ENCODE data around the gene LYPD4. TPM values are rescaled to one million over a fixed set of nuclear protein-coding genes. Genes with fewer than 3 reads are reported as not detected.

The LYPD4 gene
- polyA plus RNA-seq, 1 donor, result not detected

DNA sequence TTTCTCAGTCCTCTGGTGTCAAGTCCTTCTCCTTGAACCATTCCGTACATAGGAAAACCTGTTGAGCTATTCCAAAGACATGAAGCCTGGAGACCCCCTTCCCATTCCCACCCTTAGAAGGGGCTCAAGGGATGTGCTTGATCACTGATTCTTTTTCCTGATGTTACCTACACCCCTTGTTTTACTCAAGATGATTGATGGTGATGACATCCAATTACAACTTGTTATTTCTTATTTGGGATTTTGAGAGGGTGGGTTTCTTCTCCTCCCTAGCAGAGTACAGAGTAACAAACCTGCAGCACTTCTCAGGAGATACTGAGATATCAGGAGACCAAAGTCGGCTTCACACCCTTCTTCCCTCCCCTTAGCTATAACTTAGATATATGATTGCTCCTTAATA lies 8.9 kb upstream of the LYPD4 start:
- DNase-seq (ENCODE audit: low read depth), result no peak

DNA sequence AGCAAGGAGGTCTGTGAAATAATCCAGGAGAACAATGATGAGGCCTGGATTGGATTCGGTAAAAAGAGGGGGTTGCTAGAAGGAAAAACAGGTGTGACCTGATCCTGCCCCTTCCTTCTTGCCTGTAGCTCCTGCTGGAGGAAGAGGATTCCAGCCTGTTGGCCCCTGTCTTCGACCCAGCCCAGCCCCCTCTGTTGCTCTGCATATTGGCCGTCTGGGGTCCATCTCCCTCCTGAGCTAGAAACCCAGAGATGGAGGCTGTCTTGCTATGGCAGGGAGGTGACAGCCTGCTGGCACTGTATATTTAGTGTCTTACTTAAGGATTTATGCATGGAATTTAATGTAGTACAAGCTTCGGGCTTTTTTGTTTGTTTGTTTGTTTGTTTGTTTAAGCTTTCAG lies 7.0 kb upstream of the LYPD4 start:
- DNase-seq (ENCODE audit: low read depth), result no peak

DNA sequence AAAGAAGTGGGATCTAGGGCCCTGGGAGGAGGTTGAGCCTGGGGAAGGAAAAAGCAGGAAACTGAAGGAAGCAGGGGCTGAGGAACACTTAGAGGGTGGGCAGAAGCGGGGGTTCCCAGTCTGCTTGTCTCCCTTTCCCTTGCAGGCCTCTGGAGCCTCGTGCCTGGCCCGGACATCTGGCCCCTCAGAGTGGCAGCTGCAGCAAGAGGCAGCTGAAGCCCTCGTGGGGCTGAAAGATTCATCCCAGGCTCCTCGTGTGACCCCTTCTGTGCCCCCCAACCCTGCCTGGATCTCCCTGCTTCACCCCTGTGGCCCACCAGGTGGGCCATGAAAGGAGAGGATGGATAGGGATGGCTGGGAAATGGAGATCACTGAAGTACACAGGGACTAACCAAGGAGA lies 5.9 kb upstream of the LYPD4 start:
- no peak for DNase-seq (ENCODE audit: low read depth)

DNA sequence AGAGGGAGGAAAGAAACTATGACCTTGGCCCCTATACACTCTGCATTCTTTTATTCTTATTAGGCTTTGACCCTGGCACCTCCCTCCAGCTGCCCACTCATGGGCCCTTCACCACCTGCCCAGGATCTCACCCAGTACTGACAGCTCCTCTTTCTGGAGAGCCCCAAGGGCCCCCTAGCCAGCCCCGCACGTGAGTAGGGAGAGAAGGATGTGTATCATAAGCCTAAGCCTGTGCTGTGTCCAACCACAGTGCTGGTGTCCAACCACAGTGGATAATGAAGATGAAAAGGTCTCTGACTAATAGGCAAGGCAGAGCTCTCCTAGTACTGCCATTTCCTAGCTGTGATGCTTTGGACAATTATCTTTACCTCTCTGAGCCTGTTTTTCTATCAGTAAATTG lies 4.6 kb upstream of the LYPD4 start:
- no peak for DNase-seq (ENCODE audit: low read depth)

DNA sequence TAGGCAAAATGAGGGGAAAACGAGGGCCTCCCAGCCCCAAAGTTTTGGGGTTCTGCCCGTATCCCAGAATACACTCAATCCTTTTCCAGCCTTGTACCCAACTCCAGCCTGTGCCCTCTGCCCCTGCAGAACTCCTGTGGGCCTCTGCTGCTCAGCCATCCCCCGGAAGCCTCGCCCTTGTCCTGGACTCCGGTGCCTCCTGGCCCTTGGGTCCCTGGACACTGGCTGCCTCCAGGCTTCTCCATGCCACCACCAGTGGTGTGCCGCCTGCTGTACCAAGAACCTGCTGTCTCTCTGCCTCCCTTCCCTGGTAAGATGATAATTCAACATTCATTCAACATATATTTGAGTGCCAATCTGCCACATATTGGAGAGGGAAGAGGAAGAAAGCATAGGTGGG lies 4.2 kb upstream of the LYPD4 start:
- no peak for DNase-seq (ENCODE audit: low read depth)

DNA sequence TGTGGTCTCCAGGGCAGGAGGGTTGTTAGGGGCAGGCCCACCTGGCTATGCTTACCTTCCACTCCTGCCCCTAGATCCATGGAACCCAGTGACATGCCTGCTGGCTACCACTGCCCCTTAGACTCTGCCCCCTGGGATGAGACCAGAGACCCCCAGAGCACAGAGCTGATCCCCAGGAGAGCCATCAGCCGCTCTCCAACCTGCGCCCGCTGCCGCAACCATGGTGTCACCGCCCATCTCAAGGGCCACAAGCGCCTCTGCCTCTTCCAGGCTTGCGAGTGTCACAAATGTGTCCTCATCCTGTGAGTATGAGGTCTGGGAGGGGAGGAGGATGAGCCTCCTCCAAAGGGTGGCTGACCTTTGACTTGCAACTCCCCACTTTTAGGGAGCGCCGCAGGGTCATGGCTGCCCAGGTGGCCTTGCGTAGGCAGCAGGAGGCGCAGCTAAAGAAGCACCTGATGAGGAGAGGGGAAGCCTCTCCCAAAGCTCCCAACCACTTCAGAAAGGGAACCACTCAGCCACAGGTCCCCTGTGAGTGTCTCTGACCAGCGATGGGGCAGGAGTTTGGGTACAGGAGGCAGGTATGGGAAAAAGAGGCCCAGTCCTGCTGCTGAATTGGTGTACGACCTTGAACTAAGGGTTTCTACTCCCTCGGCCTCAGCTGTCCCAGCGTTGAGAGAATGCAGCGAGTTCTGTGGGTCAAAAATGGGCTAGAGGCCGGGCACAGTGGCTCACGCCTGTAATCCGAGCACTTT lies 3.0 kb upstream of the LYPD4 start:
- no peak for DNase-seq (ENCODE audit: low read depth)

DNA sequence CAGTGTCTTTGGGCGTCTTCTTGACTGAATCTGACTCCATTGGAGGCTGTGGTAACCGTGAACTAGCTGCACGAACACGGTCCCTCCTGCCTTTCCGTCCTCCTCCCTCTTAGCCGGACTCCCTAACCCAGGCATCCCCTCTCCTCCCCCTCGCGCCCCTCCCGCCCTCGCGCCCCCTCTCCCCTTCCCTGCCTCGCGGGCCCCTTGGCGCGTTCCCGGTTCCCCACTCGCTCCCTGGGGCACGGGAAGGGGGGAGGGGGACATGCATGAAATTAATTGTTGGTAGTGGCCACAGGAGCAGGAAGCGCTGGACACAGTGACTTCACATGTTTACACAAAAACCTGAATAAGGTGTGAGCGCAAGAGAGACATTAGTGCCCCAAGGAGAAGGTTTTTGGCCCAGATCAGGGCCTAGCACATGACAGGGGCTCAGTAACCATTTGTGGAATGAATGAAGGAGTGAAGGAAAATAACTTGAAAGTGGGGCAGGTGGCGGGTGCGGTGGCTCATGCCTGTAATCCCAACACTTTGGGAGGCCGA lies 638 bp upstream of the LYPD4 start:
- no peak for DNase-seq (ENCODE audit: low read depth)

DNA sequence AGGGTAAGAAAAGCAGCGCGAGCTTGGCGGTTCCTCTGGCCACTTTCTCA lies 343 bp upstream of the LYPD4 start, which contains the start of gene DMRTC2:
TSS of gene DMRTC2 (plus strand) at position 42 of the 50 bp plus-strand sequence. CDS start 2,387 bp downstream, outside the sequence.
- DNase-seq (ENCODE audit: low read depth), result no peak

DNA sequence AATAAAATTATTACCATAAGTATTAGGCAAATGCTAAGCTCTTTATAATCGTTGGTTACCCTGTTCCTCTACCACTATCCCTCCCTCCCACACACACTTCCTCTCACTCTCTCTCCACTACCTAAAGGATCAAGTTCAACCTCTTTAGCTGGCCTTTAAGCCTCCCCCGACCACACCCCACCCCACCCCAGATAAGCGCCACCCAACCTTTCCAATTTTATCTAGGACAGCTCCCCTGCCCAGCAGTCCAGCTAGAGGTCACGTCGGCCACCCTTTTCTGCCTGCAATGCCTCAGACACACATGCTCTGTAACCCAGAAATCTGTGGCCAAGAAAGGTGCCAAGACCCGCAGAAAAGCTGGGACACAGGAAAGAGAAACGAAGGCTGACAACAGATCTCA lies 1.1 kb downstream of the LYPD4 start:
- DNase-seq (ENCODE audit: low read depth), result no peak

DNA sequence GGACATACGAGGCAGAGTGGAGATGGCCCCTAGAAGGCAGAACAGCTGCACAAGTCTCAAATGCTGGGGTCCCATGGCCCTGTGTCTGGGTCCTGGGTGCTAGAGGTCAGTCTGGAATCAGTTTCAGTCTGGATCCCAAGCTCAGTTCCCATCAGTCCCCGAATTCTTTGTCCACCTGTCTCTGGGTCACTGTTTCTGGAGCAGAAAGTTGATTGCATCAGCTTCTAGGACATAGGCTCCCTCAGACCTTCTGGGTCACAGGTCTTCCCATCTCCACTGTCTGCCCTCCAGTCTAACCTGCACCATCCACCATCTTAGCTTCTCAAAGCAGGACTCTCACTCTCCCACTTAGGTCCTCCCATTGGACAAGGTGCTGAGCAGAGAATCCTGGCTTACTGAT lies 5.3 kb downstream of the LYPD4 start:
- DNase-seq (ENCODE audit: low read depth), result no peak

DNA sequence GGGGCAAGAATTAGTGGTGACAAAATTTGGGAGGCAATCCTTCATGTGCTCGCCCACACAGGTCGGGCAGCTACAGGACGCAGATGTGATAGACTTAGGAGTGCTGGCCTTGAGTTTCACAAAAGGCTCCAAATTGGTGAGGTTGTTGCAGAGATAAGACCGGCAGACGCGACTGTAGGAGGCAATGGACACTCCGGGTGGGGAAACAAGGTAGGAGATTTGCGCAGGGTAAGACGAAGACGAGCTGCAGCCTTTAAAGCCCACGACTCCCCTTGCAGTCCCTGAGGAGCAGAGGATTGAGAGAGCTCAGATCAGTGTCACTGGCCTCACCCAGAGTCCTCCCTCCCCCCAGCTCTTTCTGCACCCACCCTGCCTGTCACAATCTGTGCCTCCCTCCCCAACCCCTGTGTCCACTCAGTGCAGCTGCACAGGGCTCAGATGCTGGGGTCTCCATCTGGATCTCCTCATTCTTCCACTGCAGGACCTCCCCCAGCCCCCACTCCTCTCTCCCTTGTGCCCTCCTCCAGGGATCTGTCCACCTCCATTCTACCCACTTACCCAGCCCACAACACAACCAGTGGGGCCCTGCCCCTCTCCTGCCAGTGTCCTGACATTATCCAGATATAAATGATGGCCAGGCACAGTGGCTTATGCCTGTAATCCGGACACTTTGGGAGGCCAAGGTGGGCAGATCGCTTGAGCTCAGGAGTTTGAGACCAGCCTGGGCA lies 6.3 kb downstream of the LYPD4 start:
- DNase-seq (ENCODE audit: low read depth), result no peak

DNA sequence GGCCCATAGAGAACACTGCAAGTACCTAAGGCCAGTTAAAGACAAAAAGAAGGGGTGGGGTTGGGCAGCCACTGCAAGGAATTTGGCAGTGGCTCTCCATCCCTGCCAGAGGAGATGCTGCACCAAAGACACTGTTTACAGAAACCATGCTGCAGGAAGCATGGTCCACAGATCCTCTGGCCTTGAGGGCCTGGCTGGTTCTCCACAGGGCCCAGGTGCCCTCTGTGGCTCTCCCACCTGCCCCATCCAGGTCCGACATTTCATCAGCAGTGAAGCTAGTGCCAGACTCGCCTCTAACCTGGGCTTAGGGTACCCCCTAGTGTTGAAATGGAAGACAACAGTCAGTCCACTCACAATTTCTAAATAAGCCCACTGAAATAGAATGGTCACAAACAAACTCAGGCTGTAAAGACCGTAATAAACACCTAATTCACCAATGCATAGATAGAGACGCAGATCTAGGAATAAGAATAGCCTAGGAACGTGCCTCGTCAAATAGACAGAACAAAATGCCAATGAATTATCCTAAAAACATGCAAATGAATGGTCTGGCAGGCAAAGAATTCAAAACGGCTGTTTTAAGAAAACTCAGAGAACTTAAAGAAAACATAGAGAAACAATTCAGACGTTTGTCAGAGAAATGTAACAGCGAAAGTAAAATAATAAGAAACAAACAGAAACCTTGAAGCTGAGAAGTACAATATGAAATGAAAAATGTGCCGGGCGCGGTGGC lies 23.3 kb downstream of the LYPD4 start:
- no peak for DNase-seq (ENCODE audit: low read depth)

DNA sequence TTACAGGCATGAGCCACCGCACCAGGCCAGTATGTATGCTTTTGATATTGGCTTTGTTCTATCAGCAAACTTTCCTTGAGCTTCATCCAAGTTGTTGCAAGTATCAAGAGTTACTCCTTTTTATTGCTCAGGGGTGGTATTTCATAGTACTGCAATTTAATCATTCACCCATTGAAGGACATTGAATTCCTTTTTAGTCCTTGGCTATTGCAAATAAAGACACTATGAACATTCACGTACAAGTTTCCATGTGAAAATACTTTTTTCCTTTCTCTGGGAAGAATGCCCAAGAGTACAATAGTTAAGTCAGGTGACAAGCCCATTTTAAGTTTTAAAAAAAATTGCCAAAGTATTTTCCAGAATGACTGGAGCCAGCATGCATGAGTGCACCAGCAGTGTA lies 27.7 kb downstream of the LYPD4 start:
- DNase-seq (ENCODE audit: low read depth), result no peak

DNA sequence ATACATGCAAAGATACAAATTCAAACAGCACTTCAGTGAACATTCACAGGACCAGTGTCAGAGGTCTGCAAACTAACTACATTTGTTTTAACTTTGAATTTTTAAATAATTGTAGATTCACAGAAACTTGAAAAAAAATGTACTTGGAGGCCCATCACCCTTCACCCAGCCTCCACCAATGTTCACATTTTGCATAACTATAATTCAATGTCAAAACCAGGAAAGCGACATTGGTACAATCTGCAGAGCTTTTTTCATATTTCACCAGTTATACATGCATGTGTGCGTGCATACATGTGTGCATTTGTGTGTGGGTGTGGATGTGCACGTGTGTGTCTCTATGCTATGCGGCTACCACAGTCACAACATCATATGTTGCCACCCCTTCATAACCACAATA lies 29.2 kb downstream of the LYPD4 start:
- DNase-seq (ENCODE audit: low read depth), result no peak

DNA sequence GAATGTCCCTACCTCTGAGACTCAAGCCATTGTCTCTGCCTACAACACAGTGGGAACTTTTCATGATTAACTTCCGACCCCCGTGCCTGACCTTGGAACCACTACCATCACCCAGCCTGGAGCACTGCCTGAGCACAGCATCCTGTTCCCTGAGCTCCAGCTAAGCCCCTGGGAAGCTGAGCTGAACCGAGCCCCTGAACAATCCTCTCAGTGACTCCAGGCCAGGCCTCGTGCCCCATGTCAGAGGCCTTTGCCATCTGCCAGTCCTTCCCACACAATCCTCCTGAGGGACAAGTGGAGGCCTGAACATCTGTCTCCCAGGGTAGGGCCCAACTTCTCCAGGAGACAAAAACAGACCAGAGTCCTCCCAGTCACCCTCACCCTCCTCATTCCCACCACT lies 30.6 kb downstream of the LYPD4 start:
- DNase-seq (ENCODE audit: low read depth), result no peak

DNA sequence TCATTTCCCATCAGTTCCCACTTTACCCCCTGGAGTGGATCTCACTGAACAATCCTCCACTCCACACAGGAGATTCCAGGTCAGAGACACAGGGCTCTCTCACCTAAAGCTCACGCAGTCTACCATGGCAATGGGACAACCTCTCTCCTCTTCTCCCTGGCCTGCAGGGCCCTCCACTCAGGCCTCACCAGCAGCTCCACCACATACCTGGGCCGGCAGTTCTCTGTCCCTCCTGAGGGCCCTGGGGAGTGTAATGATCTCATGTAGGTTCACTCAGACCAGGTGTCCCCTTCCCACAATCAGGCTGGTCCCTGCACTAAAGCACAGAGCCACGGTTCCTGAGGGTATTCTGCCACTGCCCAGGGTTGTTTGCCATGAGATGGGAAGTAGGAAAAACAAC lies 32.5 kb downstream of the LYPD4 start:
- no peak for DNase-seq (ENCODE audit: low read depth)

DNA sequence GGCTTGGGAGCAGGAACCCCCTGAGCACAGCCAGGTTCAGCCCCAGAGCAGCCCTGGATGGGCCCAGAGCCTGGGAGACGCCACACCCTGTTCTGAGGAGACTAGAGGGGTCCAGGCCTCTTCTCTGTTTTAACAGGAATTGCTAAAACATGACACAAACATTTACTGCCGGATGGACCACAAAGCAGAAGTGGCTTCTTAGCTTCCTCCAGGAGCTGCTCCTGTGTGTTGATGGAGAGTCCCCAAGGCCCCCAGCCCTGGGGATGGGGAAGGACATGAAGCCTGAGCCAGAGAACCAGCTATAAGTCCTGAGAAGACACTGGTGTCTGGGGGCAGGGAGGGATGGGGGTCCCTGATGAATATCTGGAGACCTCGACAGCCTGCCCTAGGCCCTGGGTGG lies 33.4 kb downstream of the LYPD4 start:
- no peak for DNase-seq (ENCODE audit: low read depth)

DNA sequence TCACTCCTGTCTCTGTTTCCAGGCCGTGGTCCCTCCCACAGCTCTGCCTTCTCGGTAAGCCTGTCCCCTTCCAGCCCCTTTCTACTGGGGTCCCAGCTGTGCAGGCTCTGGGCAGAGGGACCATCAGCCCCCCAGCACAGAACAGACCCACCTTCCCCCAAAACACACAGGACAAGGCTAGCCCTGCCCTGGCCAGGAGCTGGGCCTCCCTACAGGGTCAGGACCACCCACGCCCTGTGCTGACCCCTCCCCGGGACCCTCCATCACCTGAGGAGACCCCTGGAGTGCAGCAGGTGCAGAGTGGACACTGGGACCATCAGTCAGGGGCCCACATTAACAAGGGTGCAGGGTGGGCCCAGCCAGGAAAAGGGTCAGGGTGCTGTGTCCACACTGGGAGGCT lies 34.2 kb downstream of the LYPD4 start:
- DNase-seq (ENCODE audit: low read depth), result no peak

DNA sequence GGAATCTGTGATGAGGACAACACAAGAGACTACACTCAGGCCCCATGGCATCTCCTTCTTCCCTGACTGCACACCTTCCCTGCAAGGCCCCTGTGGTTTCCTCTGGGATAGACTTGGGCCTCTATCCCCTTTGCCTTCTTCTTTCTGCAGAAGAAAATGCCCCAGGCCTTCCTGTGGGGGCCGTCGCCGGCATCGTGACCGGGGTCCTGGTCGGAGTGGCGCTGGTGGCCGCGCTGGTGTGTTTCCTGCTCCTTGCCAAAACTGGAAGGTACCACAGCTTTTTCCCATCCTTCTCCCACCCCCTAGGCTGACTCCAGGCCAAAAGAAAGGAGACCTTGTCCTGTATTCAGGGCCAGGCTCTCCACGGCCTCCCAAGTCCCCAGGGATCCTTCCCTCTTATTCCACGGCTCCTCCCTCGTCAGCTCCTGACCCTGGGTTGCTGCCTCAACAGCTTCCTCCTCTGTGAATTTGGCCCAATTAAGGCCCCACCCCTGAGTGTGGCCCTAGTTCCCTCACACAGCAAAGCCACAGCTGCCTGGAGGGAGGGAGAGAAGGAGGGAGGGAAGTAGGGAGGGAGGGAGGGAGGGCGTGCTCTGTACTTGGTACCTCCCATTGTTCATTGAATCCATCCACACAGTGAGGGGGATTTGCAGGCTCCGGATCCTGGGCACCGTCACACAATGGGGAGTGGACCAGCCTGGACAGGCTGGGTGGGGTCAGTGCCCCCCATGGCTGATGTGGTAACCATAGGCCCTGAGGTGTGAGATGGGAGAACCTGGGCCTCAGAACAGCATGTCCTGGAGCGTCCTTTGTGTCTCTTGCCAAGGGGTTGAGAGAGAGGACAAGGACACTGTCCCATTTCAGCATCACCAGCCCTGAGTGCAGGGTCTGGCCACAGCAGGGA lies 35.6 kb downstream of the LYPD4 start:
- DNase-seq (ENCODE audit: low read depth), result no peak

DNA sequence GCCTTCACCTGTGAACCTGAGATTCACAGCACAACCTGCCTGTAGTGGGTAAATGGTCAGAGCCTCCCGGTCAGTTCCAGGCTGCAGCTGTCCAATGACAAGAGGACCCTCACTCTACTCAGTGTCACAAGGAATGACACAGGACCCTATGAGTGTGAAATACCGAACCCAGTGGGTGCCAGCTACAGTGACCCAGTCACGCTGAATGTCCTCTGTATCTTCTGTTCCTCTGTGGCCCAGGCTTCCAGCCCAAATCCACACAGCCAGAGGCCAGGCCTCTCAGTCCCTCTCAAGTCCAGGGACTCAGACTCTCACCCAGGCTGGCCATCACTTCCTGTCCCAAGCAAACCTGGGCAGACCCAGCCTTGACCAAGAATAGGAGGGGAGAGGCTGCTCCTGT lies 37.3 kb downstream of the LYPD4 start:
- DNase-seq (ENCODE audit: low read depth), result no peak

DNA sequence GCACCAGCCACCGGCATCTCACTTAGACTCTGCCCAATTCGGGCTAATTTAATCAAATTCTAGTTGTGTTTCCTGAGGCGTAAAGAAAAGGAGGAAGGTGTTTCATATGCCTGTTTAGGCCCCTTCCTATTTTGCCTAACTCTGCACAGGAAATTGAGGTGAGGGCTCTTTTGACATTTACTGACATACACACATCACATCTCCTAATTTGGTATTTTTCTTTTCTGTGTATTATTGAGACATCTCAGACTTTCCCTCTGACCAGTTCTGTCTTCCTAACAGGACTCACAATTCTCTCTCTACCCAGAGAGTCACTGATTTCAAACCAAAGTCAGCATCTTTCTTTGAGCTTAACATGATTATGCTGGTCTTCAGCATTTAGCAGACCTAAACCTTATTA lies 40.1 kb downstream of the LYPD4 start:
- no peak for DNase-seq (ENCODE audit: low read depth)

DNA sequence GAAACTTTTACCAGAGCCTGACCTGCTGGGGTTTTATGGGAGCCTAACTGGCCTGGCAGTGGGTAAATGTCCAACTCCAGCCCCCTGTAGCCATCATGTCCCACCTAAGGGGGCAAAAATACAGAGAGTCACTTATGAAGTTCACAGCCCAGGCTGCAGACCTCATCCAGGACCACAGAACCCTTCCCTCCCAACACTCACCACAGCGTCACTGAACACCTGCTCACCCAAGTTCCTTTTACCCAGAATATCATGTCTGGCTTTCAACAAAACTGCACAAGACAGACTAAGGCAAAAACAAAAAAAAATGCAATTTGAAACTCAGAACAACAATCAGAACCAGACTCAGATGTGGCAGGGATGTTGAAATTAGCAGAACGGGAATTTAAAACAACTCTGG lies 41.7 kb downstream of the LYPD4 start:
- DNase-seq (ENCODE audit: low read depth), result no peak

All from forelimb muscle (tissue), 1 donor.